Naive thymus-derived CD8-positive, alpha-beta T cell (primary cell): Measurements from ENCODE around the gene DGCR8. TPM values are rescaled to one million over a fixed set of nuclear protein-coding genes. Genes with fewer than 3 reads are reported as not detected.
A peak's percentile ranks its signal among the peaks of the same experiment; 100 is the strongest.

Experiments used
- ATAC-seq, 2 donors: fragments of 150-1000 bp; cut with Tn5 transposase in 1 of 2; sonication (Bioruptor Pico), chemical (Tn5 transposase) in 1 of 2; 1 replicate in 1 of 2; 2 replicates in 1 of 2; pipeline ENCODE4 v1.10.0; 2021; ENCODE audit warnings: mild to moderate bottlenecking in 2 of 2, moderate library complexity in 2 of 2
- POLR2A ChIA-PET: fragments of 350-600 bp; sonication (Branson Sonifier 250); formaldehyde crosslinking; loops from one replicate; lab custom pipeline; 2021; ENCODE audit warnings: antibody characterized with exemption; lab: Charles Lee
- DNase-seq, 10 donors: peaks; one replicate each; pipeline versions ENCODE4 v3.0.0 to v3.0.0-alpha.2; 2020 to 2022
- H3K27ac Mint-ChIP-seq, 10 donors: one replicate each; pipeline ENCODE4 v1.8.0; 2020 to 2022; ENCODE audit warnings: mild to moderate bottlenecking in 10 of 10, mixed read lengths in 10 of 10, moderate library complexity in 4 of 10, inconsistent platforms in 1 of 10
- H3K27me3 Mint-ChIP-seq, 5 donors: one replicate each; pipeline ENCODE4 v1.8.0; 2021 to 2022; ENCODE audit warnings: mixed read lengths in 5 of 5
- H3K36me3 Mint-ChIP-seq, 3 donors: one replicate each; pipeline ENCODE4 v1.8.0; 2020 to 2022; ENCODE audit warnings: mixed read lengths in 3 of 3, mild to moderate bottlenecking in 2 of 3, inconsistent platforms in 1 of 3
- H3K4me1 Mint-ChIP-seq, 4 donors: one replicate each; pipeline ENCODE4 v1.8.0; 2021 to 2022; ENCODE audit warnings: mixed read lengths in 4 of 4
- H3K4me3 Mint-ChIP-seq, 10 donors: one replicate each; pipeline ENCODE4 v1.8.0; 2020 to 2022; ENCODE audit warnings: mild to moderate bottlenecking in 10 of 10, mixed read lengths in 10 of 10, moderate library complexity in 6 of 10, inconsistent platforms in 1 of 10
- H3K9me3 Mint-ChIP-seq, 9 donors: one replicate each; pipeline ENCODE4 v1.8.0; 2020 to 2022; ENCODE audit warnings: mixed read lengths in 9 of 9, mild to moderate bottlenecking in 3 of 9, inconsistent platforms in 1 of 9, moderate library complexity in 1 of 9
- polyA plus RNA-seq, 3 donors: library from polyadenylated mRNA; unstranded; fragments of 300-500 nt; fragmentation: Illumina TruSeq; gene quantifications; one replicate each; pipeline ENCODE4 v1.2.3, GENCODE V29; 2021
- total RNA-seq, 8 experiments: library from RNA in 2 of 8; stranded (reverse) in 2 of 8; gene quantifications; one replicate each; pipeline ENCODE4 v1.2.3 and lab custom pipeline; 2021 to 2026

The DGCR8 gene
- total and polyA plus RNA-seq, 5 experiments from 2014 or later, result 4.0 to 53.3 (median 6.0) TPM

DNA sequence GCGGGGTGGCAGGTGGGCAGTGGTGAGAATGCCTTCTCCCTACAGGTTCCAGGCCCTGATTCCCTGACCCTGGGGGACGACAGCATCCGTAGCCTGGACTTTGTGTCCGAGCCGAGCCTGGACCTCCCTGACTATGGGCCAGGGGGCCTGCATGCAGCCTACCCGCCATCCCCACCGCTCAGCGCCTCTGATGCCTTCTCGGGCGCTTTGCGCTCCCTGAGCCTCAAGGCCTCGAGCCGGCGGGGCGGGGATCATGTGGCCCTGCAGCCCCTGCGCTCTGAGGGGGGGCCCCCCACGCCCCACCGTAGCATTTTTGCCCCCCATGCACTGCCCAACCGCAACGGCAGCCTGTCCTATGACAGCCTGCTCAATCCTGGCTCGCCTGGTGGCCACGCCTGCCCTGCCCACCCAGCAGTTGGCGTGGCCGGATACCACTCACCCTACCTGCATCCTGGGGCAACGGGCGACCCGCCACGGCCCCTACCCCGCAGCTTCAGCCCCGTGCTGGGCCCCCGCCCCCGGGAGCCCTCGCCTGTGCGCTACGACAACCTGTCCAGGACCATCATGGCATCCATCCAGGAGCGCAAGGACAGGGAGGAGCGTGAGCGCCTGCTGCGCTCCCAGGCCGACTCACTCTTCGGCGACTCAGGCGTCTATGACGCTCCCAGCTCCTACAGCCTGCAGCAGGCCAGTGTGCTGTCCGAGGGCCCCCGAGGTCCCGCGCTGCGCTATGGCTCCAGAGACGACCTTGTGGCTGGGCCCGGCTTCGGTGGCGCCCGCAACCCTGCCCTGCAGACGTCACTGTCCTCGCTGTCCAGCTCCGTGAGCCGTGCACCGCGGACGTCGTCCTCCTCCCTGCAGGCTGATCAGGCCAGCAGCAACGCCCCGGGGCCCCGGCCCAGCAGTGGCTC lies 62.9 kb downstream of the DGCR8 start:
- Mint-ChIP-seq H3K36me3 (peaks cover 0 to 10% (median 0%) of the 10 kb centered on the region in 3 donors), H3K27ac (no peak overlapping the region), H3K4me3 (no peak overlapping the region), H3K4me1 (peaks cover 2 to 5% (median 4%) of the 10 kb centered on the region in 4 donors), H3K27me3 (no peaks in the 10 kb centered on the region), H3K9me3 (no peaks in the 10 kb centered on the region)
- no peak for DNase-seq
- ATAC-seq, result no peak
- POLR2A ChIA-PET, result no interaction called here

DNA sequence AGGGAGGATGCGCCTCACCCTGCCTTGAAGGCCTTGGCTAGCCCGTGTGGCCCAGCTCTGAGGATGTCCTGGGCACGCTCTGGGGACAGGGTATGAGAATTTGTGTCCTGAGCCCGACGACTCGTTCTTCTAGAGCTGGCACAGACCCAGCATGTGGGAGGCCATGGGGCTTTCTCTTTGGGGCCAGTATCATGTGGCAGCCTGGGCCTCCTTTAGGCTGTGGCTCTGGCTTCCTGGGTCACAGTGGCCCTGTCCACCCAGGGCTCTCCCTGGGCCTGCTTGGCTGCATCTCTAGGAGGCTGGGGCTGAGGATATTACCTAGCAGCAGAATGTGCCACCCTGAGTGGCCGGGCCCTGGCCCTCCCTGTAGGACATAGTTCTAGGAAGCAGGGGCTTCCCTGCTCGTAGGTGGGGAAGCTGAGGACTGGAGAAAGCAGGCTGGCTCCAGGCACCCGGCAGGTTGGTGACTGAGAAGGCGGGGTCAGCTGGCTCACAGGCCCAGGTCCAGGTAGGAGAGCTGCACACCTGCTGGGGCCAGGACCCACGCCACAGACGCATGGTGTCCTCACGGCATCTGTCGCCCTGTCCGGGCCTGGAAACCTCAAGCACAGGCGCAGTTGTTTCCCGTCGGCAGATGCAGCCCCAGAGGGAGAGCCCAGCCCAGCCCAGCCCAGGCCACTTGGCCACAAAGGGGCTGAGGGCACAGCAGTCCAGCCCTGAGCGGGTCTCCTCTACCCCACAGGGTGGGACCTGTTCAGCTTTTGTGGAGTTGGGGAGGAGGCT lies 64.0 kb downstream of the DGCR8 start:
- Mint-ChIP-seq H3K9me3 (no peaks in the 10 kb centered on the region), H3K4me3 (no peak overlapping the region), H3K4me1 (peaks cover 0 to 4% (median under 1%) of the 10 kb centered on the region in 4 donors), H3K27me3 (no peaks in the 10 kb centered on the region), H3K36me3 (peaks cover 0 to 10% (median 0%) of the 10 kb centered on the region in 3 donors), H3K27ac (no peak overlapping the region)
- POLR2A ChIA-PET, result no interaction called here
- DNase-seq (no peak), ATAC-seq (no peak)

DNA sequence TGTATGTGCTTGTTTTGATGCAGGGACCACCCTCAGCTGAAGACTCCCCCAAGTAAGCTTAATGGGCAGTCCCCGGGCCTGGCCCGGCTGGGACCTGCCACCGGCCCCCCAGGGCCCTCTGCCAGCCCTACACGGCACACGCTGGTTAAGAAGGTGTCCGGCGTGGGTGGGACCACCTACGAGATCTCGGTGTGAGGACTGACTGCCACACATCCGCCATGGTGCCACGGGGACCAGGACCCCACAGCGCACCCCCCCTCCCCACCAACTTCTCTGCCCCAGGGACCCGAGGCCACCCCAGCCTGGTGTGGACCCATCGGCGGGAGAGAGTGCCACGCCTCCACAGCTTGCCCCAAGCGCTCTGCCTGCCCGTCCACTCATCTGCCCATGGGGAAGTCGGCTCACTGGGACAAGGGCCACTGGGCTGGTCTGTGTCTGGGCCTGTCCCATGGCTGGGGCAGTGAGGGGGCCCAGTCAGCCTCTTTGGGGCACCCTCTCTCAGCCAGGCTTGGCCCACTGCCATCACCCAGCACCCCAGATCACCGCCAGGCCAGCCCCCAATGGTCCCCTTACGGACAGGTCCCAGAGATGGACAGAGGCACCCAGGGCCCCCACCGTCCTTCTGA lies 65.3 kb downstream of the DGCR8 start:
- POLR2A ChIA-PET, result no interaction called here
- Mint-ChIP-seq H3K4me1 (peaks cover 0 to 2% (median 0%) of the 10 kb centered on the region in 4 donors), H3K36me3 (peaks cover 0 to 3% (median 0%) of the 10 kb centered on the region in 3 donors), H3K9me3 (no peaks in the 10 kb centered on the region), H3K4me3 (no peak overlapping the region), H3K27me3 (no peaks in the 10 kb centered on the region), H3K27ac (peak overlapping the region in 1 of 10 donors; percentile 40)
- no peak for ATAC-seq
- no peak for DNase-seq

DNA sequence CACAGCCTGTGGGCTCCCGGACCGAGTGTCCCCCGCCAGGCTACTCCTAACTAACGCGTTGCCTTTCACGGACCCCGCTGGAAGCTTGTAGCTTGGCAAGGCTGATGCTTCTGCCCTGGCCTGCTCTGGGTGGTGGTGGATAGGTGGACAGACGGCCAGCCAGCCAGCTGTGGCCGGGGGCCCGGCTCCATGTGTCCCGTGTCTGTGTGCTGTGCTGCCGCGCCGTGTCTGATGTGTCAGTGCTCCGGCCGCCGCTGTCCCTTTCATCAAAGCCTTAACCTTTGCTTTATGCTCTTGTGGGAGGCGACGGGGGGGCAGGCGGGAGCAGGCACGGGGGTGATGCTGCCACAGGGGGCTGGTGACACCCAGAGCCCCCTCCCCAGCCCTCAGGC lies 65.8 kb downstream of the DGCR8 start:
- POLR2A ChIA-PET, result no interaction called here
- no peaks in the 10 kb centered on the region for H3K27me3 Mint-ChIP-seq
- no peak overlapping the region for H3K27ac Mint-ChIP-seq
- DNase-seq, result no peak
- H3K9me3 Mint-ChIP-seq, result no peaks in the 10 kb centered on the region
- peaks cover 0 to 2% (median 0%) of the 10 kb centered on the region in 4 donors for H3K4me1 Mint-ChIP-seq
- no peak for ATAC-seq
- H3K36me3 Mint-ChIP-seq, result peaks cover 0 to 3% (median 0%) of the 10 kb centered on the region in 3 donors
- no peak overlapping the region for H3K4me3 Mint-ChIP-seq

DNA sequence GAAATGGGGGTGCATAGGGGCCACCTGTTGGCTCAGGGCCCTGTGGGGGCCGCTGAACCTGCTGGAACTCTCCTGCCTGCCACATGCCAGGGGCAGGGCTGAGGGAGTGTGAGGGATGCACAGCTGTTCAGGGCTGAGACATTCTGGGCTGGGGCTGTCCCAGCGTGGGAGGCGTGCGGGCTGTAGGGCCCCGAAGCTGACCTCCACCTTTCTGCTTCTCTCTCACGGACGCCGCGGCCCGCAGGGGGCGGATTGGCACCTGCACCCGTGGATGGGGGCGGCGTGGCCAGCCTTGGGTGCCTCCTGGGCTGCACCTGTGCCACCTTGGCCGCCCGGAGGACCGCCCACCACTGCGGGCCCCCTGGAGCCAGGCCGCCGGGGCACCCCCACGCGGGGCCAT lies 66.7 kb downstream of the DGCR8 start:
- peak overlapping the region in 1 of 10 donors; percentile 51 for H3K27ac Mint-ChIP-seq
- ATAC-seq (no peak), DNase-seq (no peak)
- no peaks in the 10 kb centered on the region for H3K27me3 Mint-ChIP-seq
- POLR2A ChIA-PET, result no interaction called here
- peaks cover 0 to 2% (median 0%) of the 10 kb centered on the region in 4 donors for H3K4me1 Mint-ChIP-seq
- peaks cover 0 to 3% (median 0%) of the 10 kb centered on the region in 3 donors for H3K36me3 Mint-ChIP-seq
- no peaks in the 10 kb centered on the region for H3K9me3 Mint-ChIP-seq
- no peak overlapping the region for H3K4me3 Mint-ChIP-seq

DNA sequence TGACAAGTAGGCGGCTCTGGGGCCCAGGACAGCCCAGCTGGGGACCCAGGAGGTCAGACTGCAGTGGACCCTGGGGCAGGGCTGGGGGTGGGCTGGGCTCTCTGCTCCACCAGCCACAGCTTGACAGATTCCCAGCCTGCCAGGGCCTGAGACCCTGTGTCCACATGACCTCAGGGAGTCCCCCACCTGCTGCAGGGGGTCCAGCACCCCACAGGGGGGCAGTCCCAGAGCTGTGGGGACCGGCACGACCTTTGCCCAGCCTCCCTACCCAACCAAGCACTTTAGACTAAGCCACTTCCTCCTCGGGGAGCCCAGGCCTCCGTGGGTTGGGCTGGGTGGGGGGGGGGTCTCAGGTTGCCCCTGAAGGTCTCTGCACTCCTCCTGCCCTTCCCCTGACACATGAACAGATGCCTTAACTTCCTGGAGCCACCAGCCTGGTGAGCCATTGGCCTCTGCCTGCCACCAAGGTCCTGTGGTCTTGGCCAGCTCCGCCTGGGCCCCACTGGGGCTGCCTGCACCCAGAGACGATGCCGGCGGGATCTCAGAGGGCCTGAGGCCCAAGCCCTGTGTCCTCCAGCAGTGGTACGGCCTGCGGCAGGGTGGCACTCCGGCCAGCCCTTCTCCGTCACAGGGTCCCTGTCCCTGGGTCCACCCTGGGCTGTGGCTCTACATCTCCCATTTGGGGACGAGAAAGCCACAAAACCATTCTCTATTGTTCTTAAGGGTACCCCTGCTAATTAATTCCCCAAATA lies 67.4 kb downstream of the DGCR8 start:
- peak overlapping the region in 1 of 10 donors; percentile 52 for H3K27ac Mint-ChIP-seq
- H3K36me3 Mint-ChIP-seq, result peaks cover 0 to 3% (median 0%) of the 10 kb centered on the region in 3 donors
- no peak overlapping the region for H3K4me3 Mint-ChIP-seq
- no peak for DNase-seq
- no peaks in the 10 kb centered on the region for H3K9me3 Mint-ChIP-seq
- no peak for ATAC-seq
- no peaks in the 10 kb centered on the region for H3K27me3 Mint-ChIP-seq
- peaks cover 0 to 2% (median 0%) of the 10 kb centered on the region in 4 donors for H3K4me1 Mint-ChIP-seq
- POLR2A ChIA-PET, result no interaction called here

DNA sequence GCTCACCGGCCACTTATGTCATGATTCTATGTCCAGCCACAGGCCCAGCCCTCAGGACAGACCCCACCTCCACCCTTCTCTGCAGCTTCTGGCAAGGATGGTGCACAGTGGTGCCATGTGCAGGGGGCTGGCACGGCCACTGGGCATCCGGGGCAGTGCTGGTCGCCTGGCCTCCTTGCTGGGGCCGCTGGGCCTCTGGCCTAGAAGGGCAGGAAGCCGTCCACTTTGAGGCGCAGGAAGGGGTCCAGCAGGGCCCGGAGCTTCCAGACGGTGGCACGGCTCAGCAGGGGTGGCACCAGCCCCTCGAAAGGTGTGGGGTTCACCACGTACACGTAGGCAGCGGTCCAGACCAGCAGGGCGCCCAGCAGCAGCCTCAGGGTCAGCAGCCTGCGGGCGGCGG lies 68.4 kb downstream of the DGCR8 start:
- POLR2A ChIA-PET, result no interaction called here
- no peak overlapping the region for H3K27ac Mint-ChIP-seq
- ATAC-seq, result no peak
- H3K27me3 Mint-ChIP-seq, result no peaks in the 10 kb centered on the region
- no peak for DNase-seq
- H3K4me1 Mint-ChIP-seq, result peaks cover 0 to 2% (median 0%) of the 10 kb centered on the region in 4 donors
- no peak overlapping the region for H3K4me3 Mint-ChIP-seq
- no peaks in the 10 kb centered on the region for H3K9me3 Mint-ChIP-seq
- H3K36me3 Mint-ChIP-seq, result peaks cover 0 to 3% (median 0%) of the 10 kb centered on the region in 3 donors

DNA sequence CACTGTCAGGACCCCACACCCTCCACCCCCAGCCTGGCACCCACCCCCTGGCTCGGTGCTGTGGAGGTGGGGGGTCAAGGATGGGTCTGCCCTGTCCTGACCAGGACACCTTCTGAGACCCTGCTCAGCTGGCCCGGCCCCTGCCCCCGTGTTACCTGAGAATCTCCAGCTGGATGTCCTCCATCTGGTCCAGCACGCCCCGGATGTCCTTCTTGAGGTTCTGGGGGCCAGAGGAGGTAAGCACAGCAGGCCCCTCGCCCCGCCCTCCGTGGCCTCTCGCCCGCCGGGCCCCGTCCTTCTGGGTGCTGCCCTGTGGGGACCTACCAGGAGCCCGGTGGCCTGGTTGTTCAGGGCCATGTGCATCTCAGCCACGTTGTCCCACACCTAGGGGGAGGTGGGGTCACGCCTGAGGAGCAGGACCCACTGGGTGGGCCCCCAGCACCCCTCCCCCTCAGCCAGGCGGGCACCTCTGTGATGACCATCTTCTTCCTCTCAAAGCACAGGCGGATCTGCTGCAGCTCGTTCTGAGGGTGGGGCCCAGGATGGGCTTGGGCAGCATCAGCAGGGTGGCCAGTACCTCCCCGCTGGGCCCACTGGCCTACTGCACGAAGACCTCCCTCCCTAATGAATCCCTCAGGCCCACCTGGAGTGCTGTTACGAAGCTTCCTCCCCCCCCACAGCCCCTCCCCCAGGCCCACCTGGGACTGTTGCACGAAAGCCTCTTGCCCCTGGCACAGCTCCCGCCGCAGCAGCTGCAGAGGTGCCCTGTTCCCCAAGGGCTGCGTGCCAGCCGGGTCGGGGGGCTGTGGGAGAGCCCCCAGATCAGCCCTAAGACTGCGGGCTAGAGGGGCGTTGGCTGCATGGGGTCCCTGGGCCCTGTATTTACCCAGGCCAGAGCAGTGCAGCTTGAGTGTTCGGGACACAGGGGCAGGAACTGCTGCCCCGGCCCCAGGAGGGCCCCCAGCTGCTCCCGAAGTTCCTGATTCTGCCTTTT lies 69.5 kb downstream of the DGCR8 start:
- no peak overlapping the region for H3K27ac Mint-ChIP-seq
- H3K4me1 Mint-ChIP-seq, result no peaks in the 10 kb centered on the region
- no peak for ATAC-seq

DNA sequence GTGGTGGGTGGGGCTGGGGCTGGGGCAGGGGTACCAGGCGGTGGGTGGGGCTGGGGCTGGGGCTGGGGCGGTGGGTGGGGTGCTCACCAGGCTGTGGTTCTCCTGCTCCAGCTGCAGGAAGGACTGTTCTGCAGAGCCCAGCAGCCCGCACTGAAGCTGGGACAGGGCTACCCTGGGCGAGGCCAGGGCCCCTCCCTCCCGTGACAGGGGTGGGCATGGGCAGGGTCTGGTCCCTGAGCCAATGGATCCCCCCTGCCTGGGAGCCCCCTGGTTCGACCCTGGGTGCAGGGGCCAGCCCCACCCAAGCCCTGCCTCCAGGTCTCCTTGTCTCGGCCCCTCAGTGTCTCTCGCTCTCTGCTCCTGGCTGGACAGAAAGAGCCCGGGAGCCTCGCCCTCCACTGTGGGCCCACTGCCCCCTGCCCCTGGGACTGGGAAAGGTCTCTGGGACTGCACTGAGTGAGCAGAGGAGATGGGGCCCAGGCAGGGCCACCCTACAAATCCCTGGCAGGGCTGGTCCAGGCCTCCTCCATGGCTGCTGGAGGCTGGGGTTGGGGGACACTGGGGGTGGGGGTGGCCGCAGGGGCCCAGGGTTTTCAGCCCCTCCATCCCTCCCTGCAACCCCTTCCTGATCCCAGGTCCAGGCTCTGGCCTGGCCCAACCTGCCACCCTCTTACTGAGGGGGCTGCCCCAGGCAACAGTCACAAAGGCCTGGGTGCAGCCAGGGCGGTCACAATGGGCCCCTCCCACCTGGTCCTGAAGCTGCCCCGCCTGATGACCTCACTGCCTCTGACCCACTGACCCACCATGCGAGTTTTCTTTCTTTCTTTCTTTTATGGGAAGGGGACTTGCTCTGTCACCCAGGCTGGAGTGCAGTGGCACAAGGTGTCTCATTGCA lies 70.6 kb downstream of the DGCR8 start, which contains the start of gene CCDC188:
TSS of gene CCDC188 (minus strand) at position 675 of the 895 bp plus-strand sequence. CDS start at position 606, 69 bp downstream.
- Mint-ChIP-seq H3K4me1 (no peaks in the 10 kb centered on the region), H3K9me3 (no peaks in the 10 kb centered on the region), H3K27ac (peak within 1 kb of the TSS in 3 of 10 donors; percentile 8 to 60 (median 20)), H3K27me3 (peaks cover 0 to under 1% (median 0%) of the 10 kb centered on the region in 5 donors), H3K4me3 (no peak within 1 kb of the TSS), H3K36me3 (no peaks in the 10 kb centered on the region)
- ATAC-seq (no peak), DNase-seq (no peak)
- POLR2A ChIA-PET, result no interaction called here

More for the DNA sequence above, 69.5 kb downstream of the DGCR8 start:
- Mint-ChIP-seq H3K9me3 (no peaks in the 10 kb centered on the region), H3K36me3 (no peaks in the 10 kb centered on the region), H3K4me3 (no peak overlapping the region), H3K27me3 (no peaks in the 10 kb centered on the region)
- DNase-seq, result no peak
- POLR2A ChIA-PET, result no interaction called here

DNA sequence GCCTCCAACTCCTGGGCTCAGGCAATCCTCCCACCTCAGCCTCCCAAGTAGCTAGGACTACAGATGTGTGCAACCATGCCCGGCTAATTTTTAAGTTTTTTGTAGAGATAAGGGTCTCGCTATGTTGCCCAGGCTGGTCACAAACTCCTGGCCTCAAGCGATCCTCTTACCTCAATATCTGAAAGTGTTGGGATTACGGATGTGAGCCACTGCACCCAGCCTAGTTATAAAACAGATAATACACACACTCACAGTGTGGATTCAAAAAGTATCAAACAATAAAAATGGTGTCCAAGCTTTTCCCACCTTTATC lies 71.2 kb downstream of the DGCR8 start:
- no peak for DNase-seq
- no peaks in the 10 kb centered on the region for H3K9me3 Mint-ChIP-seq
- POLR2A ChIA-PET, result no interaction called here
- no peaks in the 10 kb centered on the region for H3K4me1 Mint-ChIP-seq
- H3K4me3 Mint-ChIP-seq, result no peak overlapping the region
- peaks cover 0 to 1% (median 0%) of the 10 kb centered on the region in 5 donors for H3K27me3 Mint-ChIP-seq
- H3K36me3 Mint-ChIP-seq, result no peaks in the 10 kb centered on the region
- ATAC-seq, result no peak
- H3K27ac Mint-ChIP-seq, result peak overlapping the region in 2 of 10 donors; percentile 20 to 60
